Measurements from ENCODE around the gene PI4K2B. TPM values are rescaled to one million over a fixed set of nuclear protein-coding genes. Genes with fewer than 3 reads are reported as not detected.
"Not testable (repeated sequence)": the region's sequence is repeated elsewhere in the genome, so short reads cannot be mapped to it uniquely, and the experiment has no call there.

PI4K2B gene
- total RNA-seq, 4 donors from 2014 or later = 17.2 to 85.0 (median 28.7) TPM

- no peak overlapping the region for H3K4me3 ChIP-seq
- 18 to 21% methylated on average over 2 of the region's 2 CpGs for WGBS, 2 donors (ENCODE audit: low coverage in 1 of 2)
- no peak for DNase-seq
- in situ Hi-C loops (cut with MboI; ENCODE audit: low pct_ligation_motif_present in 1 of 4, low pct_unique_long_range_greater_than_20kb in 1 of 4, low sequenced_read_pairs in 3 of 4) (no loop called here), intact Hi-C loops (cut with DNase I; ENCODE audit: low total_unique reads) (no loop called here)
- H3K4me1 ChIP-seq = peaks cover 0 to 11% (median 2%) of the 10 kb centered on the region in 4 donors
- no peaks in the 10 kb centered on the region for H3K27me3 ChIP-seq
- H3K27ac ChIP-seq = no peak overlapping the region
- no peak for TF ChIP-seq POLR2AphosphoS5 (IDR thresholded peaks at IDR 0.05)
- no peak for TF ChIP-seq POLR2A (IDR thresholded peaks at IDR 0.05)
- no peaks in the 10 kb centered on the region for H3K9me3 ChIP-seq
- peaks cover 0 to 24% (median 11%) of the 10 kb centered on the region in 4 donors for H3K36me3 ChIP-seq
These were observed 19.2 kb downstream of the PI4K2B start for GRCh38 chr4:25253071-25253445.

- H3K9me3 ChIP-seq; H3K4me3 ChIP-seq; DNase-seq; intact Hi-C loops (cut with DNase I; ENCODE audit: low total_unique reads); H3K27me3 ChIP-seq; in situ Hi-C loops (cut with MboI; ENCODE audit: low pct_ligation_motif_present in 1 of 4, low pct_unique_long_range_greater_than_20kb in 1 of 4, low sequenced_read_pairs in 3 of 4); H3K27ac ChIP-seq: not testable (repeated sequence)
- Histone ChIP-seq H3K36me3 (peaks cover 0 to 24% (median 11%) of the 10 kb centered on the region in 4 donors), H3K4me1 (peaks cover 0 to 11% (median 2%) of the 10 kb centered on the region in 4 donors)
- WGBS, 2 donors (ENCODE audit: low coverage in 1 of 2) = 97 to 100% methylated on average over 1 to 12 of the region's 12 CpGs
These were observed 20.0 kb downstream of the PI4K2B start for GRCh38 chr4:25253786-25254185.

GRCh38 chr4:25258980-25259578 lies 25.2 kb downstream of the PI4K2B start:
- H3K27me3 ChIP-seq = no peaks in the 10 kb centered on the region
- in situ Hi-C loops (cut with MboI; ENCODE audit: low pct_ligation_motif_present in 1 of 4, low pct_unique_long_range_greater_than_20kb in 1 of 4, low sequenced_read_pairs in 3 of 4) = no loop called here
- DNase-seq = no peak
- intact Hi-C loops (cut with DNase I; ENCODE audit: low total_unique reads) = no loop called here
- no peaks in the 10 kb centered on the region for H3K9me3 ChIP-seq
- no peak overlapping the region for H3K27ac ChIP-seq
- 95 to 100% methylated on average over 2 of the region's 2 CpGs for WGBS, 2 donors (ENCODE audit: low coverage in 1 of 2)
- H3K4me3 ChIP-seq = no peak overlapping the region
- TF ChIP-seq POLR2A (IDR thresholded peaks at IDR 0.05) = no peak
- TF ChIP-seq EP300 (IDR thresholded peaks at IDR 0.05; ENCODE audit: low read depth) = no peak
- TF ChIP-seq POLR2AphosphoS5 (IDR thresholded peaks at IDR 0.05) = no peak
- TF ChIP-seq CTCF (IDR thresholded peaks at IDR 0.05) = no peak
- H3K4me1 ChIP-seq = no peaks in the 10 kb centered on the region
- H3K36me3 ChIP-seq = peaks cover 0 to 34% (median 13%) of the 10 kb centered on the region in 4 donors

- peaks cover 0 to 42% (median 8%) of the 10 kb centered on the region in 4 donors for H3K36me3 ChIP-seq
- H3K4me3 ChIP-seq = no peak overlapping the region
- intact Hi-C loops (cut with DNase I; ENCODE audit: low total_unique reads) = no loop called here
- no peaks in the 10 kb centered on the region for H3K4me1 ChIP-seq
- WGBS, 2 donors (ENCODE audit: low coverage in 1 of 2) = 79 to 98% methylated on average over 3 of the region's 3 CpGs
- DNase-seq = no peak
- no peak overlapping the region for H3K27ac ChIP-seq
- TF ChIP-seq POLR2A (IDR thresholded peaks at IDR 0.05) (no peak), CTCF (IDR thresholded peaks at IDR 0.05) (no peak), EP300 (IDR thresholded peaks at IDR 0.05; ENCODE audit: low read depth) (no peak), POLR2AphosphoS5 (IDR thresholded peaks at IDR 0.05) (no peak)
- no peaks in the 10 kb centered on the region for H3K27me3 ChIP-seq
- in situ Hi-C loops (cut with MboI; ENCODE audit: low pct_ligation_motif_present in 1 of 4, low pct_unique_long_range_greater_than_20kb in 1 of 4, low sequenced_read_pairs in 3 of 4) = no loop called here
- H3K9me3 ChIP-seq = no peaks in the 10 kb centered on the region
These were observed 38.0 kb downstream of the PI4K2B start for GRCh38 chr4:25271866-25272265.

- Histone ChIP-seq H3K4me3 (no peak overlapping the region), H3K27ac (no peak overlapping the region), H3K4me1 (no peaks in the 10 kb centered on the region), H3K36me3 (peaks cover 0 to 14% (median 0%) of the 10 kb centered on the region in 4 donors), H3K9me3 (no peaks in the 10 kb centered on the region), H3K27me3 (no peaks in the 10 kb centered on the region)
- in situ Hi-C loops (cut with MboI; ENCODE audit: low pct_ligation_motif_present in 1 of 4, low pct_unique_long_range_greater_than_20kb in 1 of 4, low sequenced_read_pairs in 3 of 4) = no loop called here
- TF ChIP-seq POLR2A (IDR thresholded peaks at IDR 0.05) (no peak), CTCF (IDR thresholded peaks at IDR 0.05) (no peak), EP300 (IDR thresholded peaks at IDR 0.05; ENCODE audit: low read depth) (no peak), POLR2AphosphoS5 (IDR thresholded peaks at IDR 0.05) (no peak)
- intact Hi-C loops (cut with DNase I; ENCODE audit: low total_unique reads) = no loop called here
- DNase-seq = no peak
- WGBS, 2 donors (ENCODE audit: low coverage in 1 of 2) = 68 to 90% methylated on average over 3 to 4 of the region's 4 CpGs
These were observed 46.4 kb downstream of the PI4K2B start for GRCh38 chr4:25280210-25280609.

All from transverse colon (tissue), 4 donors.